Neural crest cell (in vitro differentiated cells): ENCODE measurements around the gene TOLLIP. TPM values are rescaled to one million over a fixed set of nuclear protein-coding genes. Genes with fewer than 3 reads are reported as not detected.

Experiments
- DNase-seq: peaks from one replicate; pipeline ENCODE4 v3.0.0; 2021; ENCODE audit warnings: low read depth, mixed read lengths, low spot score
- H3K27ac Mint-ChIP-seq: one replicate; pipeline ENCODE4 v1.8.0; 2021; ENCODE audit warnings: mild to moderate bottlenecking, mixed read lengths; ENCODE audit not compliant: unreplicated experiment
- H3K27me3 Mint-ChIP-seq: 2 replicates; pipeline ENCODE4 v1.8.0; 2021; ENCODE audit warnings: low read depth, mild to moderate bottlenecking, mixed read lengths
- H3K36me3 Mint-ChIP-seq: 2 replicates; pipeline ENCODE4 v1.8.0; 2021; ENCODE audit warnings: low read depth, mild to moderate bottlenecking, mixed read lengths
- H3K4me1 Mint-ChIP-seq: 2 replicates; pipeline ENCODE4 v1.8.0; 2021; ENCODE audit warnings: mixed read lengths
- H3K4me3 Mint-ChIP-seq: one replicate; pipeline ENCODE4 v1.8.0; 2021; ENCODE audit warnings: mild to moderate bottlenecking, mixed read lengths
- H3K9me3 Mint-ChIP-seq: 2 replicates; pipeline ENCODE4 v1.8.0; 2021; ENCODE audit warnings: mixed read lengths
- CTCF ChIP-seq: fragments of 200-600 bp; sonication (generic); conservative IDR thresholded peaks from 2 replicates; pipeline ENCODE4 v1.5.0; 2021; ENCODE audit warnings: antibody characterized with exemption, mild to moderate bottlenecking
- total RNA-seq: library from RNA; stranded (reverse); gene quantifications from 2 replicates; pipeline ENCODE4 v1.2.1, GENCODE V29; 2021

TOLLIP gene
- total RNA-seq, 1 donor from 2014 or later, result 40.3 TPM

GRCh38 chr11:1263010-1263409 is 46.4 kb downstream of the TOLLIP start:
- Mint-ChIP-seq H3K36me3 (peaks cover 9% of the 10 kb centered on the region), H3K9me3 (peaks cover 11% of the 10 kb centered on the region), H3K4me3 (peak overlapping the region; percentile 78), H3K4me1 (peaks cover 11% of the 10 kb centered on the region), H3K27me3 (no peaks in the 10 kb centered on the region), H3K27ac (no peak overlapping the region)
- no peak for DNase-seq
- TF ChIP-seq CTCF, result no peak

GRCh38 chr11:1262172-1263006 is 47.0 kb downstream of the TOLLIP start:
- no peak for TF ChIP-seq CTCF
- Mint-ChIP-seq H3K36me3 (peaks cover 9% of the 10 kb centered on the region), H3K4me1 (peaks cover 11% of the 10 kb centered on the region), H3K27me3 (no peaks in the 10 kb centered on the region), H3K9me3 (peaks cover 11% of the 10 kb centered on the region), H3K4me3 (peak overlapping the region; percentile 78), H3K27ac (peak overlapping the region; percentile 87)
- DNase-seq, result peak; percentile 78

DNA sequence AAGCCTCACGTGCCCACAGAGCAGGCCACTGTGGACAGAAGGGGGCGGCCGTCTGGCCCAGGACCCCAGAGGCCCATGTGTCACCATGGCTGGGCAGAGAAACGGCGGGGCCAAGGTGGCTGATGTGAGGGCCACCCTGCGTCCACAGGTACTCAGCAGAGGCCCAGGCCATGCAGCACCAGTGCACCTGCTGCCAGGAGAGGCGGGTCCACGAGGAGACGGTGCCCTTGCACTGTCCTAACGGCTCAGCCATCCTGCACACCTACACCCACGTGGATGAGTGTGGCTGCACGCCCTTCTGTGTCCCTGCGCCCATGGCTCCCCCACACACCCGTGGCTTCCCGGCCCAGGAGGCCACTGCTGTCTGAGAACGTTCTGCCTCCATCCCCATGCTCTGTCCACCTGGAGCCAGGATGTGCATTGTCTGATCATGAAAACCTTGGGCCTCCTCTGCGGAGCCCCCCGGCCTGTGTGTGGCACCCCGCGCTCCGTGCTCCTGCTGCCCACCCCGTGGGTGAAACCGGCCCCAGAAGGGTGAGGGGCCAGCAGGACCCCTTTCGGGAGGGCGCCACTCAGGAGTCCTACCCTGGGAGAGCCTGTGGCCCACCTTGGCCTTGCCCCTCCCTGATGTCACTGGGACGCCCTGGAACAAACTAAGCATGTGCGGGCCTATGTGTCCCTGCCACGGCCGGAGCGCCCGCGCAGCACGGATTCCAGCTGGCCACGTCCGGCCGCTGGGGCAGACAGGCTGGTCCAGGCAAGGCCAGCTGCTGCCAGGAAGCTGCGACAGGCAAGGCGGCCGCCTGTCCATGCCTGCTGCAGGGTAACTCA is 48.0 kb downstream of the TOLLIP start:
- Mint-ChIP-seq H3K4me3 (no peak overlapping the region), H3K9me3 (peaks cover 7% of the 10 kb centered on the region), H3K27me3 (no peaks in the 10 kb centered on the region), H3K36me3 (peaks cover 5% of the 10 kb centered on the region), H3K27ac (no peak overlapping the region), H3K4me1 (peaks cover 11% of the 10 kb centered on the region)
- no peak for TF ChIP-seq CTCF
- no peak for DNase-seq

DNA sequence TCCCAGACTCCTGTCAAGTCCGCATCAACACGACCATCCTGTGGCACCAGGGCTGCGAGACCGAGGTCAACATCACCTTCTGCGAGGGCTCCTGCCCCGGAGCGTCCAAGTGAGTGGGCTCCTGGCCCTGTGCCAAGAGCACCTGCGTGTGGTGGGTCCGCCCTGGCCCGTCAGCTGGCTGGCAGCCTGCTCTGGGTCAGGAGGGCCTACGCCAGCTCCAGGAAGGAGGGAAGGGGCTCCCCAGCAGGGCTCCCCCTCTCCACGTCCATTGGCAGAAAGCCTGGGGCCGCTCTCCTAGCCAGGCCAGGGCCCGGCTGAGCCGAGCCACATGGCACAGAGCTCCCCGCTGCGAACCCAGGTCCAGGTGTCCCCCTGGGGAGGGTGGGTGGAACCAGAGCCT is 48.8 kb downstream of the TOLLIP start:
- TF ChIP-seq CTCF, result no peak
- peak overlapping the region; percentile 50 for H3K27ac Mint-ChIP-seq
- peaks cover 11% of the 10 kb centered on the region for H3K4me1 Mint-ChIP-seq

GRCh38 chr11:1260023-1260501 is 49.4 kb downstream of the TOLLIP start:
- no peak for DNase-seq
- Mint-ChIP-seq H3K4me1 (peaks cover 11% of the 10 kb centered on the region), H3K9me3 (peaks cover 5% of the 10 kb centered on the region), H3K27ac (no peak overlapping the region), H3K4me3 (no peak overlapping the region), H3K36me3 (peaks cover 5% of the 10 kb centered on the region), H3K27me3 (no peaks in the 10 kb centered on the region)
- no peak for TF ChIP-seq CTCF

More for the DNA sequence above, 48.8 kb downstream of the TOLLIP start:
- H3K4me3 Mint-ChIP-seq, result no peak overlapping the region
- no peak for DNase-seq
- peaks cover 5% of the 10 kb centered on the region for H3K36me3 Mint-ChIP-seq
- peaks cover 6% of the 10 kb centered on the region for H3K9me3 Mint-ChIP-seq
- H3K27me3 Mint-ChIP-seq, result no peaks in the 10 kb centered on the region
